Stimulated activated CD8-positive, alpha-beta memory T cell treated with anti-CD3 and anti-CD28 coated beads, Interleukin-7, amount 100 ng/mL, for 4 hours (primary cell): Measurements from ENCODE around the gene GPX3.
A peak's percentile ranks its signal among the peaks of the same experiment; 100 is the strongest.

Experiments
- DNase-seq, 2 donors: peaks; one replicate each; pipeline ENCODE4 v3.0.0-alpha.2; 2020; ENCODE audit warnings: low read depth in 2 of 2

GPX3 gene, protein sequence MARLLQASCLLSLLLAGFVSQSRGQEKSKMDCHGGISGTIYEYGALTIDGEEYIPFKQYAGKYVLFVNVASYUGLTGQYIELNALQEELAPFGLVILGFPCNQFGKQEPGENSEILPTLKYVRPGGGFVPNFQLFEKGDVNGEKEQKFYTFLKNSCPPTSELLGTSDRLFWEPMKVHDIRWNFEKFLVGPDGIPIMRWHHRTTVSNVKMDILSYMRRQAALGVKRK

GRCh38 chr5:151020304-151021110, at the start of gene GPX3:
Gene GPX3, plus strand, starts transcription at chr5:151020591. Its CDS starts 64 bp downstream, at chr5:151020655.
- DNase-seq = peak in 1 of 2 donors; percentile 17

DNA sequence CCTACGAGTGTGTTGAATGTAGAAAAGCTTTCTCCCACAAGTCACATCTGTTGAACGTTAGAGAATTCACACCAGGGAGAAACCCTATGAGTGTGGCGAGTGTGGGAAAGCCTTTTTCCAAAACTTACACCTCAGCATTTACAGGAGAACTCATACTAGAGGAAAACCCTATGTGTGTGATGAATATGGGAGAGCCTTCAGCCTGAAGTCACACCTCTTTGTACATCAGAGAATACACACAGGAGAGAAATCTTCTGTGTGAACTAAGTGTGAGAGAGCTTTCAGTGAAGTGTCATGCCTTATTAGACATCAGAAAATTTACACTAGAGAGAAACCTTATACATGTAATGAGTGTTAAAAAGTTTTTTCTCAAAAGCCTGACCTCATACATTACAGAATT, 41.8 kb upstream of the GPX3 start:
- DNase-seq = no peak

- no peak for DNase-seq
Measured at GRCh38 chr5:150987746-150988145, 32.6 kb upstream of the GPX3 start.

- no peak for DNase-seq
Measured at GRCh38 chr5:150989695-150990094, 30.7 kb upstream of the GPX3 start.

DNA sequence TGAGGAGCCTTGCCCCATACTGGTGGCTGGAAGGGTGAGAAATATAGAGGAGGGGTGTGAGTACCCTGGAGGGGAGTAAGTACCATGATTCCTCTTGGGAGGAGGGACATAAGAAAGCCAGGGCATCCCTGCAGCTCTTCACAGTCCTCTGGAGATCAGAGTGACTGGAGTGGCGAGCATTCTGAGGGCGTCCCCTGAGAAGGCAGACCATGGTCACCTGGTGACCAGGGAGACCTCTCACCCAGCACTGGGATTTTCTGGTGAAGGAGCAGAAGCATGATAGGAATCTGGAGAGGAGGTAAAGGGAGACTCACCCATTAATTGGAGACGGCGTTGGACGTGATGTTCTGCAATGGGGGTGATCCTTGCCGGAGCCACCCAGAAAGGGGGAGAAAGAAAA, 27.7 kb upstream of the GPX3 start:
- DNase-seq = no peak

- no peak for DNase-seq
Measured at GRCh38 chr5:150993422-150993821, 27.0 kb upstream of the GPX3 start.

DNA sequence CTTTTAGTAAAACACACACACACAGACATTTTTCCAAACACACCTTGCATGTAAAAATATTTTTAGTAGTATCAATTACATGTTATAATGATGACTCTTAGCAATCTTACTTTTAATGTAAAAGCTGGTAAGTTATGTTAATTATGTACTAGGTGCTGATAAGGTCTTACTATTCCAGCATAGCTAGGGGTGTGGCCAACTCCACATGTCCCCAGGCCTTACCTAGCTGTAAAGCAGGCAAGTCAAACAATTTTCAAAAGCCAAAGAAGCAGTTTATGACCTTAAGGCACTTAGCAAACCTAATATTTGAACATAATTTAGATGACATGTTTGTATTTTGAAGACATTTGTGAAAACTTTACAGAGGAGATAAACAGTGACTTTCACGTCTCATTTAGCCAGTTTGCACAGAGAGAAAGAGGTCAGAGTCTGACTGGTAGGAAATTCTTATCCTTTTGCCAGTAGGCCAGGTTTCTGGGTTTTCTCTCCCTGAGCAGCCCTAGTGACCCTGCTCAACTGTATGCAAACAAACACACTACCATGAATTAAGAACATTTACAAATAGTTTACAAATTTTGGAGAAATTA, 26.5 kb upstream of the GPX3 start:
- DNase-seq = no peak

- no peak for DNase-seq
Measured at GRCh38 chr5:150999704-151000442, 20.5 kb upstream of the GPX3 start.

DNA sequence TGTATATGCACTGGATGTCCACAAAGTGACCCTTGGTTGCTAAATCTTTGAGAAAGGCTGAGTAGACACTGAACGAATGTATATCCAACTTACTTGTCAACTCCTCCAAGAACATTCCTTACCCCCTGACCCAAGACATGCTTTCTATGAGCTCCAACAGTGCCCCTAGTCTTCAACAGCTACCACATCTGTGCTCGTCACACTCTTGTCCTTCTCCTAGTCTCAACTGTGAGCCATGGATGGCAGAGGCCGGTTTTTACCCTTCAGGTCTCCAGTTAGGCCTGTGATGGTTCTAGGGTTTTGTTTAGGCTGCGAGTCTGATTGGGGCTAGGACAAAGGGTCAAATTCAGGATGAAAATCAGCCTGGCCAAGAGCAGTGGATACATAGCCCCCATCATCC, 19.0 kb upstream of the GPX3 start:
- no peak for DNase-seq

DNA sequence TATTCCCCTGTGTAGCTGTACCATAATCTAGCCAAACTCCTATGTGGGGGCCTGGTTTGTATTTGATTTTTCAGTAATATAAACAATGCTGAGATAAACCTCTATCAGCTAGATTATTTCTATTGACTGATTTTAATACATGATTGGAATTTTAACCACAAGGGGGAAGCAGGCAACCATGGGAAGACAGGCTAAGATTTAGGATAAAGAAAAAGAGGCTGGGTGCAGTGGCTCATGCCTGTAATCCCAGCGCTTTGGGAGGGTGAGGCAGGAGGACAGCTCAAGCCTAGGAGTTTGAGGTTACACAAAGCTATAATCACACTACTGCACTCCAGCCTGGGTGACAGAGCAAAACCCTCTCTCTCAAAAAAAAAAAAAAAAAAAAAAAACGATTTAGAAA, 18.1 kb upstream of the GPX3 start:
- no peak for DNase-seq

GRCh38 chr5:151002681-151003502, 17.5 kb upstream of the GPX3 start:
- no peak for DNase-seq

DNA sequence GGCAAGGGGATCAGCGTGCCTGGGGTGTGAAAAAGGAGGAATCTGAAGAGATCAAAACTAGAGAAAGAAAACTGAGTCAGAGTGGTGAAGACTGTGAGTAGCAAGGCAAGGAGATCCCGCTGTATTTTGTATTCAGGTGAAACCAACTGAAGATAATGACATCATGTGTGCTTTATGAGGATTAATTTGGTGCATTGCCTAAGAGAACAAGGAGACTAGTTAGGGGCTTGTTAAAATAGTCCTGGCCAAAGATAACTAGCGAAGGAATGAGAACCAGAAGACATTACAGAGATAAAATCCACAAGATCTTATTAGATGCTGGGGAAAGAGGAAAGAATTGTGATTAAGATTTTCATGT, 16.9 kb upstream of the GPX3 start:
- no peak for DNase-seq

DNA sequence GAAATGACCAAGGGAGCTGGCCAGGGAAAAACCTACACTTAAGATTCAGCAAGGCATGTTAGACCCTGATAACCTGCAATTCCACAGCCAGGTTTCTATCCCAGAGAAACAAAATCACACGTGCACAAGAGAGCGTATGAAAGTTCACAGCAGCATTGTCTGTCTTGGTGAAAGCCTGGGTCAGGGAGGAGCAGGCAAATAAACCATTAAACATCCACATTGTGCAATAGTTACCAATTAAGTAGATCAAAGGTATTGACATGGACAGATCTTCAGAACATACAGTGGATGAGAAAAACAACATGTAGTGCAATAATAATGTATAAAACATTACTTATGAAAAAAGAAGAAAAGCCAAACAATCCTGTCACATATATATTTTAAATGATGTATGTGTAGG, 15.9 kb upstream of the GPX3 start:
- no peak for DNase-seq

GRCh38 chr5:151005187-151005949, 15.0 kb upstream of the GPX3 start:
- no peak for DNase-seq

DNA sequence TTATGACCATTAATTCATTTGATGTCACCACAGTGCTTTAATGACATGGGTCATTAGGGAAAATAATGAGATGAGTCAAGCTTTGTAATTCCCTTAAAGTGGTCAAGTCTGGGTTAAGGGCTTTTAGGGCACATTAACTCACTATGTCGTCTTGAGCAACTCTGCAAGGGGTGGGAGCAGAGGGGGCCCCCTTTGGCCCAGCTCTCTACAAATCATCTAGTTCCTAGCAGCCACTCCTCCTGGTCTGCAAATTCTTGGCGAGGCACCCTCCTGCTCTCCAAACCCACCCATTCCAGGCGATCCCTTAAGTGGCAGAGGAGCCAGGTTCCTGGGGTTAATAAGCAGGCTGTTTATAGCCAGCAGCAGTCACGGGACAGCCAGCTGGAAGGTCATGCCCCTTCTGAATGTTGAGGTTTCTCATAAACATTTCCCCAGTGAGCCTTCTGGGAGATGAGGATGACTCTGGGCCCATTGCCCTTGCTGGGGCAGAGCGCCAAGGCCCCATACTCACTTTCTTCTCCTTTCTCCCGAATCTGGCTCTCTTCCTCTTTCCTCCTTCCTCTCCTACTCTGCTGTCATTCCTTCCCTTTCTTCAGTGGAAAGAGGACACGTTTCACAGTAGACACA, 14.3 kb upstream of the GPX3 start:
- no peak for DNase-seq

GRCh38 chr5:151006704-151007334, 13.6 kb upstream of the GPX3 start:
- DNase-seq = no peak

GRCh38 chr5:151007430-151008209, 12.8 kb upstream of the GPX3 start:
- DNase-seq = no peak

DNA sequence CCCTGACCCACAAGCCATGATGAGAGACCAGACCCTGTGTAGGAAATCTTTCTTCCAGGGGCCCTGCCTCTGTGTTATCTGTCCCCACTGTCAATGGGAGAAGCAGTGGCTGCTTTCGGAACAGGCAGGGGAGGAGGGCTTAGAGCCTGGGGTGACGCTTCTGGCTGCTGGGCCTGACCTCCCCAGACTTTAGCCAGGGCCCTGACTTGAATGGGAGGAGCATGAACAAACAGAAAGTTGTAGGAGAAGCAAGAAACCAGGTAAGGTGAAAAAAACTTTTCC, 12.2 kb upstream of the GPX3 start:
- no peak for DNase-seq

DNA sequence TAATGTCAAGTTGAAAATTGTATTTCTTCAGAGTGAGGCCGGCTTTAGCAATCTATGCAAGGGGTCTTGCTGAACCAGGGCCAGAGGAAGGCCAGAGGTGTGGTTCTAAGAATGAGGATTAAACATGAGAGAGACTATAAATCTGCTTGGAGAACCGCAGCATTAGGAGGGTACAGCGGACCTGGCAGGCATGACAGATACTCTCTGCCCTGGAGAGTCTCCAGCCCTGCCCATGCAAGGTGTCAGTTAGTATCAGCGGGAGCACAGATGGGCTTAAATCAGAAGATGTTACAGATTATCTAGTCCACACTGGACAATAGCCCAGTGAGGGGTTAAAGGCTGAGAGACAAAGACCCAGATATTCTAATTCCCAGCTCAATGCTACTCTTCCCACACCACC, 11.5 kb upstream of the GPX3 start:
- DNase-seq = no peak
